Neutrophil (primary cell): ENCODE measurements around the gene ASPHD2.

Source experiments
- H3K27ac ChIP-seq: fragments of 200-600 bp; sonication (generic); 2 replicates; pipeline ENCODE4 v1.5.1; 2016; ENCODE audit warnings: mild to moderate bottlenecking, moderate library complexity
- H3K27me3 ChIP-seq: fragments of 200-600 bp; sonication (generic); 2 replicates; pipeline ENCODE4 v1.6.0; 2016; ENCODE audit warnings: mild to moderate bottlenecking
- H3K36me3 ChIP-seq: fragments of 200-600 bp; sonication (generic); 2 replicates; pipeline ENCODE4 v1.5.1; 2017
- H3K4me1 ChIP-seq, 2 experiments: fragments of 200-600 bp in 1 of 2; sonication (generic) in 1 of 2; 1 replicate in 1 of 2; 2 replicates in 1 of 2; pipeline versions ENCODE4 v1.5.1 to v1.6.1; 2013 to 2016; ENCODE audit warnings: low read depth in 1 of 2, low read length in 1 of 2, mild to moderate bottlenecking in 1 of 2, moderate library complexity in 1 of 2; ENCODE audit not compliant: control insufficient read depth in 1 of 2, insufficient read depth in 1 of 2
- H3K4me3 ChIP-seq, 2 experiments: fragments of 200-600 bp in 1 of 2; sonication (generic) in 1 of 2; 1 replicate in 1 of 2; 2 replicates in 1 of 2; pipeline ENCODE4 v1.5.1; 2013 to 2016; ENCODE audit warnings: low read depth in 1 of 2, low read length in 1 of 2, mild to moderate bottlenecking in 1 of 2, moderate library complexity in 1 of 2
- H3K9me3 ChIP-seq: fragments of 200-600 bp; sonication (generic); 2 replicates; pipeline ENCODE4 v1.5.1; 2016
- TF ChIP-seq, protein P1 (sequence below): fragments of 200-600 bp; sonication (generic); IDR thresholded peaks from 2 replicates; pipeline ENCODE4 v1.5.1; 2016; ENCODE audit warnings: antibody characterized with exemption

Gene ASPHD2

DNA sequence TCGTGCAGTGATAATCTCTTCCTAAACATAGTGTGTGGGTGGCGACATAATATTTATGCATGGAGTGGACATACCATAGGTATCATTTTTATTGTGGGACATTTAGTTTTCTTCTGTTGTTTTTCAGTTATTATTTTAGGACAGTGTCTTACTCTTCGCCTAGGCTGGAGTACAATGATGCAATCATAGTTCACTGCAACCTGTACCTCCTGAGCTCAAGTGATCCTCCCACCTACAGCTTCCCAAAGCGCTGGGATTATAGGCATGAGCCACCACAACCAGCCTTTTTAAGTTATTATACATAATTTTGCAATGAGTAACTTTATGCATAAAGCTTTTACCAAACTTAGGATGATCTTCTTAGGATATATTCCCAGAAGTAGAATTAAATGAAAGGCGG lies 57.3 kb downstream of the ASPHD2 start:
- Histone ChIP-seq H3K36me3 (peaks cover 37% of the 10 kb centered on the region), H3K4me1 (peaks cover 20 to 21% of the 10 kb centered on the region in 2 experiments), H3K4me3 (no peak overlapping the region), H3K27me3 (no peaks in the 10 kb centered on the region), H3K9me3 (no peaks in the 10 kb centered on the region), H3K27ac (no peak overlapping the region)
- TF ChIP-seq, protein P1, sequence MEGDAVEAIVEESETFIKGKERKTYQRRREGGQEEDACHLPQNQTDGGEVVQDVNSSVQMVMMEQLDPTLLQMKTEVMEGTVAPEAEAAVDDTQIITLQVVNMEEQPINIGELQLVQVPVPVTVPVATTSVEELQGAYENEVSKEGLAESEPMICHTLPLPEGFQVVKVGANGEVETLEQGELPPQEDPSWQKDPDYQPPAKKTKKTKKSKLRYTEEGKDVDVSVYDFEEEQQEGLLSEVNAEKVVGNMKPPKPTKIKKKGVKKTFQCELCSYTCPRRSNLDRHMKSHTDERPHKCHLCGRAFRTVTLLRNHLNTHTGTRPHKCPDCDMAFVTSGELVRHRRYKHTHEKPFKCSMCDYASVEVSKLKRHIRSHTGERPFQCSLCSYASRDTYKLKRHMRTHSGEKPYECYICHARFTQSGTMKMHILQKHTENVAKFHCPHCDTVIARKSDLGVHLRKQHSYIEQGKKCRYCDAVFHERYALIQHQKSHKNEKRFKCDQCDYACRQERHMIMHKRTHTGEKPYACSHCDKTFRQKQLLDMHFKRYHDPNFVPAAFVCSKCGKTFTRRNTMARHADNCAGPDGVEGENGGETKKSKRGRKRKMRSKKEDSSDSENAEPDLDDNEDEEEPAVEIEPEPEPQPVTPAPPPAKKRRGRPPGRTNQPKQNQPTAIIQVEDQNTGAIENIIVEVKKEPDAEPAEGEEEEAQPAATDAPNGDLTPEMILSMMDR: no peak

- peaks cover 53% of the 10 kb centered on the region for H3K36me3 ChIP-seq
- peaks cover 12 to 18% of the 10 kb centered on the region in 2 experiments for H3K4me1 ChIP-seq
- no peak overlapping the region for H3K4me3 ChIP-seq
- TF ChIP-seq, protein P1: no peak
- no peaks in the 10 kb centered on the region for H3K9me3 ChIP-seq
- no peaks in the 10 kb centered on the region for H3K27me3 ChIP-seq
- H3K27ac ChIP-seq: no peak overlapping the region
Measured at GRCh38 chr22:26487996-26488395, 58.9 kb downstream of the ASPHD2 start.

DNA sequence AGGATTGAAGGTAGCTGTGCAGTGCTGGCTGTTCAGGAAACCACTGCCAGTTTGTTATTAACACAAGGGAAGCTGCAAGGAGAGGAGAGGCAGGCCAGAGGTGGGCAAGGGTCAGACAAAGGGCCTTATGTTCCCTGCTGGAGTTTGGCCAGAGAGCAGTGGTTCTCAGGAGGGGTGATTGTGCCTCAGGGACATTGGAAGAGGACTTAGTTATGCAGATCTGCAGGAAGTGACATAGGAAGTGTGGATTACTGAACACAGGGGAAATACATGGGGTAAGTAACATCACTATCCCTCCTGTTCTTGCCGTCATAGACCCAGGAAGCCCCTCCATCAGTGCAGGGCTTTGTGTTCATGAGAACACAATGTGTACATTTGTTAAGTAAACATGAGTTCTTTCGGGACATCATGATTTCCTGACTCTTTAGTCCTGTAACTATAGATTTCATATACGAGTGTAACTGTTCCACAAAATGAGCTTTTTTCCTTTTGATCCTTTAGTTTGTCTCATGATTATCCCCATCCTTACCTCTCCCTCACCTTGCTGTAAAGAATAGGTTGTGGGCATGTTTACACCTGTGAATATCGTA lies 60.5 kb downstream of the ASPHD2 start:
- H3K27me3 ChIP-seq: no peaks in the 10 kb centered on the region
- peaks cover 68% of the 10 kb centered on the region for H3K36me3 ChIP-seq
- no peak overlapping the region for H3K27ac ChIP-seq
- no peak overlapping the region for H3K4me3 ChIP-seq
- H3K9me3 ChIP-seq: no peaks in the 10 kb centered on the region
- TF ChIP-seq, protein P1: no peak
- H3K4me1 ChIP-seq: peaks cover under 1 to 4% of the 10 kb centered on the region in 2 experiments

GRCh38 chr22:26492220-26492619 lies 63.2 kb downstream of the ASPHD2 start:
- TF ChIP-seq, protein P1: no peak
- Histone ChIP-seq H3K27ac (no peak overlapping the region), H3K4me1 (no peaks in the 10 kb centered on the region), H3K36me3 (peaks cover 94% of the 10 kb centered on the region), H3K4me3 (no peak overlapping the region), H3K9me3 (no peaks in the 10 kb centered on the region), H3K27me3 (no peaks in the 10 kb centered on the region)

DNA sequence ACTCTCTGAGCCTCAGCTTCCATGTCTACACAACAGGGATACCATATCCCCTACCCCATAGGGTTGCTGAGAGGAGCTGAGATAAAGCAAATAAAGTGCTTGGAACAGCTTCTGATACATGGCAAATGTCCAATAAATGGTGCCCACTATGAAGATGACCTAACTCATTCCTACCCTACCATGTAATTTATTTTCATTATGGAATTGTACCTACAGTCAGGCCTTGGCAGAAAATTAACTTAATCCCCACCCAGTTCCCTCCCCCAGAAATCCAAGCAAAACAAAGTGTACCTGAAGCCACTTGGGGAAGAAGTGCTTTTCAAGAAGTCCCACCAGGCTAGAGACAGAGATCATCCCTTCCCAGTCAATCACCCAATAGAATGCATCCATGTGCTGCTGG lies 65.4 kb downstream of the ASPHD2 start:
- Histone ChIP-seq H3K9me3 (no peaks in the 10 kb centered on the region), H3K4me1 (no peaks in the 10 kb centered on the region), H3K4me3 (no peak overlapping the region), H3K27me3 (no peaks in the 10 kb centered on the region), H3K27ac (no peak overlapping the region), H3K36me3 (peaks cover 97% of the 10 kb centered on the region)
- TF ChIP-seq, protein P1: no peak
